22Rv1 (cell line): ENCODE data around the gene ADIPOR2.
"Not testable (repeated sequence)": the region's sequence is repeated elsewhere in the genome, so short reads cannot be mapped to it uniquely, and the experiment has no call there.

Source experiments
- CTCF ChIP-seq: fragments of 450-650 bp; IDR thresholded peaks from 2 replicates; pipeline ENCODE4 v1.5.1; 2017; ENCODE audit warnings: mild to moderate bottlenecking
- ZFX ChIP-seq: fragments of 450-650 bp; IDR thresholded peaks from 2 replicates; pipeline ENCODE4 v1.6.1; 2017; ENCODE audit warnings: antibody characterized with exemption, borderline replicate concordance

- TF ChIP-seq CTCF, ZFX: not testable (repeated sequence)
Measured at GRCh38 chr12:1715459-1715858, 24.6 kb downstream of the ADIPOR2 start.
